NCI-H524 (cell line): ENCODE results near the gene CSTPP1.
"Not testable (repeated sequence)": the region's sequence is repeated elsewhere in the genome, so short reads cannot be mapped to it uniquely, and the experiment has no call there.

Source experiments
- DNase-seq, 2 experiments: peaks; one replicate each; lab custom pipeline; 2025; lab: John Stamatoyannopoulos, UW

Gene CSTPP1

DNA sequence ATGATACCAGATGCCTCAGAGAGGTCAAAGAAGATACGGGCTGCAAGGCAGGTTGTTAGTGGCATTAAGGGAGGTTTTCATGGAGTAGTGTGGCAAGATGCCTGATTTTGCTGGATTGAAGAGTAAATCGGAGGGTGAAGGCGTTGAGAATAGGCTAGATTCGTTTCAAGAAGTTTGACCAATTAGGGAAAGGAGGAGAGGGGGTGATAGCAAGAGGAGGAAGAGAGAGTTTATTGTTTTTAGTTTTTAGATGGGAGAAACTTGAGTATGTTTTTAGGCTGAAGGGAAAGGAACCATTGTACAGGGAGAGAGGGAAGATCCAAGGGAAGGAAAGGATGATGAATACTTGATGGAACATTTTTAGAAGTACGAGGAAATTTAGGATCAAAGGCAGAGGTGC is 16.5 kb downstream of the CSTPP1 start:
- no peak for DNase-seq

DNA sequence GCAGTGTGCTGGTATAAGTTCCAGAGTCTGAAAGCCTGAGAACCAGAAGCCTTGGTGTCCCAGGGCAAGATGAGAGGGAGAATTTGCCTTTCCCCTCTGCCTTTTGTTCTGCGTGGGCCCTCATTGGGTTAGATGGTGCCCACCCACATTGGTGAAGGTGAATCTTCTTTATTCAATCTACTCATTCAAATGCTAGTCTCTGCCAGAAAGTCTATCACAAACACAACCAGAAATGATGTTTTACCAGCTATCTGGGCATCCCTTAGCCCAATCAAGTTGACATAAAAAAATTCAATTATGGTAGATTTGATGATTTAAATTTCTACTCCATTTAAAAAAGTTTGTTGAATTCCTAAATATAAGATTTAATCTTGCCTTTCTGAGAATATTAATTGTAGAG is 22.2 kb downstream of the CSTPP1 start:
- DNase-seq, result no peak

DNA sequence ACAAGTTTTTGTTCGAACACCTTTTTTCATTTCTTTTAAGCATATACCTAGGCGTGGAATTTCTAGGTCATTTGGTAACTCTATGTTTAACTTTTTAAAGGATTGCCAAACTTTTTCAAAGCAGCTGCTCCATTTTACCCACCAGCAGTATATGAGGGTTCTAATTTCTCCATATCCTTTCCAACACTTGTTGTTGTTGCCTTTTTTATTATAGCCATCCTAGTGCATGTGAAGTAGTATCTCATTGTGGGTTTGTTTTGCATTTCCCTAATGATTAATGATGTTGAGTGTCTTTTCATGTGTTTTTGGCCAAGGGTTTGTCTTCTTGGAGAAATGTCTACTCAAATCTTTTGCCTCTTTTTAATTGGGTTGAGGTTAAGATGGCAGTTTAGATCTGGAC is 24.5 kb downstream of the CSTPP1 start:
- DNase-seq, result no peak

DNA sequence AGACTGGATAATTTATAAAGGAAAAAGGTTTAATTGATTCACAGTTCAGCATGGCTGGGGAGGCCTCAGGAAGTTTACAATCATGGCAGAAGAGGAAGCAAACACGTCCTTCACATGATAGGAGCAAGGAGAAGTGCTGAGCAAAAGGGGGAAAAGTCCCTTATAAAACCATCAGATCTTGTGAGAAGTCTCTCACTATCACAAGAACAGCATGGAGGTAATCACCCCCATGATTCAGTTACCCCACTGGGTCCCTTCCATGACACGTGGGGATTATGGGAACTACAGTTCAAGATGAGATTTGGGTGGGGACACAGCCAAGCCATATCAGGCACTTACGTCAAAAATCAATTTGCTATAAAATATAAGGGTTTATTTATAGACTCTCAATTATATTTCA is 25.3 kb downstream of the CSTPP1 start:
- not testable (repeated sequence) for DNase-seq

DNA sequence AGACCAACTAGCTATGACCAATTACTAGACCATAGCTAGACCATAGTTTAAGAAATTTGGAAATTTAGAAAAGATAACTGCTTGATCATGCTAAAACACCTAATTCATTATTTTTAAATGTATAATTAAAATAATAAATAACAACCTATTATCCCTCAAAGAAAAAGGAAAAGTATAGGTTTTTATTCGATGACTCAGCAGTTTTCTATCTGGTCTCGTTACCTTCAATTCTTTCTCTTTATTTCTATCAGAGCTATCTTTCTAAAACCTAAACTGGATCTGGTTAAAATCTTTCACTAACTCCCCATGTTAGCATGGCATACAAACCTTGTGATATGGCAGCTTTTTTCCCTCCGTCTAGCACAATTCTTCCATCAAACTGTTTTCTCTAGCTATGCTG is 27.3 kb downstream of the CSTPP1 start:
- no peak for DNase-seq

DNA sequence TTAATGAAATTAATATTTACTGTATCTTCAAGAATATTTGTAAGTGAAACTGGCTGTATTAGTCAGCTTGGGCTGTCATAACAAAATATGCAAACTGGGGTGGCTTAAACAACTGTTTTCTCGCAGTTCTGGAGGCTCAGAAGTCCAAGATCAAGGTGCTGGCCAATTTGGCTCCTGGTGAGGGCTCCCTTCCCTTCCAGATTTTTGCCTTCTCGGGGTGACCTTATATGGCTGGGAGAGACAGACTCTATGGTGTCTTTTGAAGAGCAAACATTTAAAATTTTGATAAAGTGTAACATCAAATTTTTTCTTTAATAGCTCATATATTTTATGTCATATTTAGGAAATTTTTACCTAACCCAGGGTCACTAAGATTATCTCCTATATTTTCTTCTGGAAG is 30.2 kb downstream of the CSTPP1 start:
- no peak for DNase-seq

DNA sequence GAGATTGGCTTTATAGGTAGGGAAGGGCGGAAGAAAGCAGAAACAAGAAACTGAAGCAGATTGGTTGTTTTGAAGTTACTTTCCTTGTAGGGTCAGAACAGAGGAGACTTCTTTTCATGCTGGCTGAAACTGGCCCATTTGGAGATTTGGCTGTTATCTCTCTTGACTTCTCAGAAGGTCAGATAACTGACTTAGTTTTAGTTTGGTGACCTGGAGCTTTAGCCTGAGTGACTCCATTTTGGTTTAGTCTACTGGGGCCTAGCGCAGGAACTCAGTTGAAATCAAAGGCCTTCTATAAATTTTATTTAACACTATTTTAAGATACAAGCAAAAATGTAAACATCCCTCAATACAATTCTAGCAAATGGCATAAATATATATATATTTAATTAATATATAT is 31.4 kb downstream of the CSTPP1 start:
- no peak for DNase-seq

DNA sequence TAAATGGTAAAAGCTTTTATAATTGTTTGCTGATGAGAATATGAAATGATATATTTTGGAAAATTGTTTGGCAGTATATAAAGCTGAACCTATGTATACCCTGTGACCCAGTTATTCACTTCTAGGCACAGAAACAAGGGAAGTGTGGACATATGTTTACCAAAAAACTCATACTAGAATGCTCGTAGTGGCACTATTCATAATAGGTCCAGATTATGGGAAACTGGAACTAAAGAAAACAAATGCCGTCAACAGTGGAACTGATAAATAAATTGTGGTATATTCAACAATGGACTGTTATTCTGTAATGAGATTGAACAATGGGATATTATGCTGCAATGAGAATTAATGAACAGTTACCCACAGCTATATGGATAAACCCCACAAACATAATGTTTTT is 32.8 kb downstream of the CSTPP1 start:
- DNase-seq, result no peak

DNA sequence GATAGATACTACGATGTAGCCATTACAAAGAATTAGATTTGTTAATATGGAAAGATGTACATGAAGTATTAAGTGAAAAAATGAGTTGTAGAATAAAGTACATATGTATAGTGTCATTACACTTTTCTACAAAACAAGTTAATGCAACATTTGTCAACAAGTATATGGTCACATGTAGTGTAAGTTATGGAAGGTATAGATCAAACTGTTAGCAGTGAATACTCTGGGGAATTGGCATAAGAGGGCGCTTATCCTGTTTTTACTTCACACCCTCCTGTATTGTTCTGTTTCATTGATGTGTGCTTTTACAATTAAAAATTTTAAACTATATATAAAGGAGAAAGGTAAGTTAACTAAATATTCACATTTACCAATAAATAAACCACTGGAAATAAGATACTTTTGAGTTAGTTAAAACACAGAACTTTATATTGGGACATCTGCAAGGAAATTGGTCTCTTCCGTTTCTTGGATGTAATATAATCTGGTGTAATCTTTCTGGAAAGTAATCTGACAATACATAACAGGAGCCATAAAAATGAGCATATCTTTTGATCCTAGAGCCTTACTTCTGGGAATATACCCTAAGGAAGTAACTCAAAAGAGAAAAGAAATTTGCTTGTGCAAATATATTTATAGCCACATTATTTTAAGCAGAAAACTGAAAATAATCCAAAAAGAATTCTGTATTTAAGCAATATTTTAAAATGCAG is 34.5 kb downstream of the CSTPP1 start:
- DNase-seq, result peak in 1 of 2 experiments; percentile 39

DNA sequence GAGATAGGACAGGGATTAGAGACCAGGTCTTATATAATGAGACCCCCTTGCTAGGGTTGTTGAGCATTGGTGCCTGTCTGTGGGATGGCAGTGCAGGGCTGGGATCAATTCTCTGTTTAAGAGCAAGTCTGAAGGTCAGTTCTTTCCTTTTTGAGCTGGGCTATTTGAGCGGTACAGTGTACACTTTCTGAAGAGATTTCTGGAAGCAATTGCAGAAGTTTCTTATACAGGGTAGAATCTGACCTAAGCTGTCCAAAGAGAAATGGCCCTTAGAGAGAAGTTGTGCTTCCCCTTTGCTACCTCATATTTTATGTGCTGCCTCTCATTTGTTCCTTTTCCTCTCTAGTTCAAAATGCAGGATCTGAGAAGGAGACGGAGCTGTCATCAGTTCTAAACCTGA is 35.8 kb downstream of the CSTPP1 start:
- no peak for DNase-seq

DNA sequence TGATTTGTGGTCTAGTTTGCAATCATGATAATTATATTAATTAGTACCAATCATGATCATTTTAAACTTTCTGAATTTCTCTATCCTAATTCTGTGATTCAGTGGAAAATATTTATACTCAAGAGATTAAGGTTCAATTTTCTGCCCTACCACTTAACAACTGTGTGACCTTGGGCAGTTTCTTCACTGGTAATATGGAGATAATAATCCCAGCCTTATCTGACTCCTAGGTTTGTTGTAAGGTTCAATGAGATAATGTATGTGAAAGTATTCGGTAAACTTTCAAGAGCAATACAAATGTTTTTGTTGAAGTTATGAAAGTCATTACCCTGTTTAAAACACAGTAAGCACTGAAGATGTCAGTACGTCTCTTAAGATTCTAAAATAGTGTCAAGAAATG is 36.3 kb downstream of the CSTPP1 start:
- DNase-seq, result no peak

DNA sequence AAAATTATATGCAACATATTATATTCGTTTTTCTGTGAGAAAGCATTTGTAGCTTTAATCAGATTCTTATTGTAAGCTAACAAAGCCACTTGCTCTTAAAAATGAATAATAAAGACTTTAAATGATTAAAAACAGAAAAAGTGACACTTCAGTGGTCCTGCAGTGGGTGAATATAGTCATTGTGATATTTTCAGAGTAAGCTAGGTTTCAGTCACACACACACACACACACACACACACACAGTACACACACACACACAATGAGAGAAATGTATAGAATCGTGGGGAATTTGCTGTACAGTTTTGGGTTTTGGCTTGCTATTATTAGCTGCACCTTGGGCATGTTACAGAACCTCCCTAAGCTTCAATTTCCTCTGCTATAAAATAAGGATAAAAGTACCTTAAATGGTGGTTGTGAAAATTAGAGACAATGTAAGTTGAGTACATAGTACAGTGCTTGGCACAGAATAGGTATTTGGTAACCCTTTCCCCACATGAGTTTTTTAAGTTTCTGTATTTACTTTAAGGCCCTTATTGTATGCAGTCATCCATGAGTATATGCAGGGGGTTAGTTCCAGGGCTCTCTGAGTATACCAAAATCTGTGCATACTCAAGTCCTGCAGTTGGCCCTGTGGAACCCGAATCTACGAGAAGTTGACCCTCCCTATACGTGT is 39.8 kb downstream of the CSTPP1 start:
- no peak for DNase-seq

DNA sequence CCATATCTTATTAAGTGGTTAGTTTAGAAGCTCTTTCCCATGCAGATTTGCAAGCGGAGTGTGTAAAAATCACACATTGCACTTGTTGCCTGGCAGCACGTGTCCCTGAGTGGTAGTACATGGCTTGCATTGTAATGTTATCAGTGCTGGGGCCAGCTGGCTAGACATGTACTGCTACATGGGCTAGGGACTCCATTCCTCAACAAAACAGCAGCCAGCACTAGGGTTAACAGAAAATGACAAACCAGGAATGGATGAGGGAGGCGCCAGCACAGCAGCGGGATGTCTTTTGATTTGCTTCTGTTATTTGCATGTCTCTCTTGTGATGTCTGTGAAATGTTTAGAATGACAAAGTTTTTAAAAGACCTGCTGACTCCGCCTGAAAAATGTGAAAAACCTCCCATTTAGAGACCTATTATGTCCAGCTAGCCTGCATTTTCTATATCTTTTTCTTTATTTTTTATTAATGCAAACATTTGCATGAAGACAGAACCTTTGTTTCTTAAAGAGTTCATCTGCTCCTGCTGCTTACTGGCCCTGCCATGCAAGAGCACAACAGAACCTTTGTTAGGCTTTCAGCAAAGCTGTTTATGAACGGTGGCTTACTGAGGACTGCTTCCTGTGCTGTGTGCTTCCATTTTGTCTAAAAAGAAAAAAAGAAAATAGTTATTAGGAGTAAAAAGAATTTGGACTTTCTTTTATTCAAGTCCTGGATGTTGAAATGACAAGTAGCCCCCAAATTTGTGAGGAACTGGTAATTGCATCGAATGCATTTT is 40.7 kb downstream of the CSTPP1 start:
- no peak for DNase-seq

DNA sequence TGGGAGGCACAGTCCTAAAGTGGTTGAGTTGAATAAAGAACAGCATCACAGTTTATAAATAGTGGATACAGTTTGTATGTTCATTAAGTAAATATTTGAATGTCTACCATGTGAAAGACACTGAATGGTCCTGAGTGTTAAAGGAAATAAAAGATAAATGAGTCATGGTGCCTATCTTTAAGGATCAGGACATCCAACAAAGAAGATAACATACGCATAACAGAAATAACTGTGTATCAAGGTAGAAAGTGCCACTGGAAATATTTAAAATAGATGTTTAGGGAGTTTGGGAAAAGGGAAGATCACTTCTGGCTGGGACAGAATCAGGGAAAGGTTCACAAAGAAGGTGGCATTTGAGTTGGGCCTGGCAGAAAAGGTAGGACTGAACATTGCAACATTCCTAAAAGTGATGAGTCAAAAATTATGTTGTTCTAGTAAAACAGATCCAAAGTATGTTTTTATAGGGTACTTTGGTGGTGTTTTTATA is 41.5 kb downstream of the CSTPP1 start:
- no peak for DNase-seq

DNA sequence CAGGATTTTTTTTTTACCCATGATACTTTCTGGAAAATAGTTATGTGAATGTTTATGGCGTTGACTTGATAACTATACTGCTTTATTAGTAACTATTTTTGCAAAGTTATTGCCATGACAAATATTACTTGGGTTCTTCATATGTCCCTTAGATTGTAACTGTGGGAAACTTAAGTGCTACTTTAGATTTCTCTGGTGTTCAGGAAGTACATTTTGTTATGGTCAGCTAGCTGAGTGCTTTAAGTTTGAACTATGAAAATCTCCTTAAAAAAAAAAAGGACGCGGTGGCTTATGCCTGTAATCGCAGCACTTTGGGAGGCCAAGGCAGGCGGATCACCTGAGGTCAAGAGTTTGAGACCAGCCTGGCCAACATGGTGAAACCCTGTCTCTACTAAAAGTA is 42.8 kb downstream of the CSTPP1 start:
- no peak for DNase-seq

DNA sequence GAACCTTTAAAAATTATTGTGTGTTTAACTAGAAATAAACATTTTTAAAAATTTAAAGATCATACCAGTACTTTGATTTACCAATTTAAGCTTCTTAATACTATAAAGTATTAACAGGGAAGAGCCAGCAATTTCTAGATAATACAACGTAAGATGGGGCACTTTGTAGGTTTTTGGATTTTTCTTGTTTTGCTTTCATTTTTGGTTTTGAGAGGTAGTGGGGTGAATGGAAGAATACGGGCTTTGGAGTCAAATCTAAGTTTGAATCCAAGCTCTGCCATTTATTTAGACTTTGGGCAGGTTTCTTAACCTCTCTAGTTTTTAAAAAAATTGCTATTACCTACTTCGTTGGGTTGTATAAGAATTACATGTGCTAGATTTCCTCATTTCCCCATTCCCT is 44.9 kb downstream of the CSTPP1 start:
- no peak for DNase-seq

DNA sequence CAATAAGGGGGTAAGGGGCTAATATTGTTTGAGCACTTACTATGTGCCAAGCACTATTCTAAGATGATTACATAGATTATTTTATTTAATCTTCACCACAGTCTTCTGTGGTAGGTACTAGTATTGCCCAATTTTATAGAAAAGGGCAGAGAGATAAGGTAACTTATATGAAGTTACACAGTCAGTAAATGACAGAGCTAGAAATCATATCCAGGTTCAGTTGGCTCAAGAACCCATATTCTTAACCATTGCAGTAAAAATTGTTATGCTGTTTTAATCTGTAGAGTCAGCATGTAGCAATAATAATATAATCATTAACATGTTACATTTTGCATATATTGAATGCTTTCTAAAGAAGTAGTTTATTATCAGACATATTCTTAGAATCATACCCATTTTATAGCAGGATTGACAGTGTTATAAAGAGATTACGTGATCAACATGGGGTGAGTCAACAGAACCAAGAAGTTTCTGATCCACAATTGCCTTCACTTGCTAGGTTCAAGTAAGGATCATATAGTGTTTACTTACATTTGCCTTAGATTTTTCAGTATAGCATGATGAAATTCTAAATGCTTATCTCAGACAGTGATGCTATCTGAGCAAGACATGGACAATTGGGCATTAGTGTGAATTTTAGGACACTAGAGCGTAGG is 46.4 kb downstream of the CSTPP1 start:
- DNase-seq, result no peak

DNA sequence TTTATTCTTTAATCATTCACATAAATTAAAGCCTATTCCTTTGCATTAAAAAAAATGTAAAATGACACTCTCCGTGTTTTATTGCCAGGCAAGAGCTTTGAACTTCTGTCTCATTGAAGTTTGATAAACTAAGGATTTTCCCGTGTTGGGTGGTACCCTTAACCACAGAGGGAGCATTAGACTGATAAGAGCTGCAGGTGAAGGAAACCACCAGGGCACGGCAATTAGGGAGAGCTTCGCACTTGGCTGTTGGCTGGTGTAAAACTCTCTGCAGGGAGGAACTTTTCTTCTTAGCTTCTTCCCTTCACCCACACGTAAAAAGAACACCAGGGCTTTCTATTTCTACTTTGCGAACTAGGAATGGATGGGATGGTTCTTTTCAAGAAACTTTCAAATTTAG is 47.0 kb downstream of the CSTPP1 start:
- DNase-seq, result no peak

DNA sequence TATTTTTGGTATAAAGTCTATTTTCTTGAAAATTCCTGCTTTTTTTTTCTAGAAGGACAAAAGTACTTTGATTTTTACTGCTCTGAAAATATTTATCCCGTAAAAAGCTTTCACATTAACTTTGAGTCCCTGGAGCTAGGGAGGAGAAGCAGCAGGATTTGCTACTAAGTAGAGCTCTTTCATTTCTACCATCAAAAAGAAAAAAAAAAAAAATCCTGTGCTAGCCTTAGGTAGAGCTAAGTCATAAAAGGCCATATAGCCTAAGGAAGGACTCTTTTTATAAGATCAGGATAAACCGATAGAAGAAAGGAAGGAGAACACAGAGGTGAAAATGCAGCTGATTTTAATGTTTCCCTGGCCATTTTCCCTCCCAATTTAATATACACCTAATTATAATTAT is 48.0 kb downstream of the CSTPP1 start:
- no peak for DNase-seq

DNA sequence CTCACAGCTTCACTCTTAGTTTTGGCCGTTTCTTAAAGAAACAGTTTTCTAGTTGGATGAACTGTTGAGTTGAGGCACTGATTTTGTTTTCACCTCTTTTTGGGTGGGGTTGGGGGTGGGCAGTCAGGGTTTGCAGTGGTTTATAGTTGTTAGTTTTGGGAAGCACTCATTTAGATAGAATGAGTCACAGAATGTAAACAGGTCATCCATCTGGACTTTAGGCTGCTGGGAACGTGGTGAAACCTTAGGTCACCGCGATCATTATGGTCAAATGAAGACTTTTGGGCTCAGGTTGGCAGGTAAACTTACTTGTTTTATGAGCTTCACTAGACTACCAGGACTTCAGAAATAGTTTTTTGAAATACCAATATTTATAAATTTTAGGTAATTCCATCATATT is 48.4 kb downstream of the CSTPP1 start:
- no peak for DNase-seq

DNA sequence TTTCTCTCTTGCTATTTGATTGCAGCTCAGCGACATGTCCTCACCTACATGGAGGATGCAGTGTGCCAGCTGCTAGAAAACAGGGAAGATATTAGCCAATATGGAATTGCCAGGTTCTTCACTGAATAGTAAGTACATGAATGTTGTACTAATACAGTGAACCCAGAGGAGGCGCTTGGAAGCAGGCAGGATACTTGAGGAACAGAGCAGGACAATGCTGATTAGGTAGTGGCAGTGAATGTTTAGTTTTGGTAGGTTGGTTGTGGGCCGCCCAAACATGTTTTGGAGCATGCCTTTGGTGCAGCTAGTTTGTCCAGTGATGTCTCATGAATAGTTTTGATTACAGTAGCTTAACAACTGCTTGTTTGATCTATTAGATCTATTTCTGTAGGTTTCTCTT is 50.6 kb downstream of the CSTPP1 start:
- no peak for DNase-seq

DNA sequence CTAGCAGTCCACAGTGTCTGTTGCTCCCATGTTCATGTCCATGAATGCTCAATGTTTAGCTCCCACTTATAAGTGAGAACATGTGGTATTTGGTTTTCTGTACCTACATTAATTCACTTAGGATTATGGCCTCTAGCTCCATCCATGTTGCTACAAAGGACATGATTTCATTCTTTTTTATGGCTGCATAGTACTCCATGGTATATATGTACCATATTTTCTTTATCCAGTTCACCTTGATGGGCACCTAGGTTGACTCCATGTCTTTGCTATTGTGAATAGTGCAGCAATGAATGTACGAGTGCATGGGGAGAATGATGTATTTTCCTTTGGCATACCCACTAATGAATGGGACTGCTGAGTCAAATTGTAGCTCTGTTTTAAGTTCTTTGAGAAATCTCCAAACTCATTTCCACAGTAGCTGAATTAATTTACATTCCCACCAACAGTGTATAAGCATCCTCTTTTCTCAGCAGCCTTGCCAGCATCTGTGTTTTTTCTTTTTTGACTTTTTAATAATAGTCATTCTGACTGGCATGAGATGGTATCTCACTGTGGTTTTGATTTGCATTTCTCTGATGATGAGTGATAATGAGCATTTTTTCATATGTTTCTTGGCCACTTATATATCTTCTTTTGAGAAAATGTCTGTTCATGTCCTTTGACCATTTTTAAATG is 53.4 kb downstream of the CSTPP1 start:
- DNase-seq, result not testable (repeated sequence)
